ENCODE data around the gene GBGT1.

GRCh38 chr9:133194597-133194996 lies 30.9 kb upstream of the GBGT1 start:
- TF ChIP-seq CTCF (IDR thresholded peaks at IDR 0.05; ENCODE audit: poor library complexity, severe bottlenecking), result no peak
- TF ChIP-seq EP300 (conservative IDR thresholded peaks at IDR 0.05; ENCODE audit: poor library complexity, severe bottlenecking), result no peak
